Endothelial cell of hepatic sinusoid (primary cell): ENCODE measurements around the gene LDB2.

Experiments
- in situ Hi-C: cut with HindIII; loops from 2 replicates; pipeline ENCODE4 v1.10.0; 2017; ENCODE audit warnings: low sequenced_read_pairs

LDB2 gene

GRCh38 chr4:16887887-16888286 is 10.6 kb downstream of the LDB2 start:
- in situ Hi-C loops = no loop called here

GRCh38 chr4:16884673-16885460 is 13.6 kb downstream of the LDB2 start:
- in situ Hi-C loops = no loop called here

GRCh38 chr4:16883806-16884205 is 14.6 kb downstream of the LDB2 start:
- in situ Hi-C loops = no loop called here

GRCh38 chr4:16881151-16881884 is 17.1 kb downstream of the LDB2 start:
- in situ Hi-C loops = no loop called here

- in situ Hi-C loops = no loop called here
Measured at GRCh38 chr4:16875487-16875886, 23.0 kb downstream of the LDB2 start.

GRCh38 chr4:16869594-16870245 is 28.7 kb downstream of the LDB2 start:
- in situ Hi-C loops = no loop called here

GRCh38 chr4:16868674-16869073 is 29.8 kb downstream of the LDB2 start:
- in situ Hi-C loops = no loop called here

- in situ Hi-C loops = no loop called here
Measured at GRCh38 chr4:16867827-16868226, 30.6 kb downstream of the LDB2 start.

- in situ Hi-C loops = no loop called here
Measured at GRCh38 chr4:16866974-16867373, 31.5 kb downstream of the LDB2 start.

- in situ Hi-C loops = no loop called here
Measured at GRCh38 chr4:16865897-16866283, 32.6 kb downstream of the LDB2 start.

GRCh38 chr4:16865209-16865896 is 33.1 kb downstream of the LDB2 start:
- in situ Hi-C loops = no loop called here

- in situ Hi-C loops = no loop called here
Measured at GRCh38 chr4:16864199-16864598, 34.2 kb downstream of the LDB2 start.

GRCh38 chr4:16862697-16863096 is 35.7 kb downstream of the LDB2 start:
- in situ Hi-C loops = no loop called here

GRCh38 chr4:16860516-16860915 is 37.9 kb downstream of the LDB2 start:
- in situ Hi-C loops = no loop called here

GRCh38 chr4:16859031-16859430 is 39.4 kb downstream of the LDB2 start:
- in situ Hi-C loops = no loop called here

- in situ Hi-C loops = no loop called here
Measured at GRCh38 chr4:16858275-16858752, 40.1 kb downstream of the LDB2 start.

- in situ Hi-C loops = no loop called here
Measured at GRCh38 chr4:16857425-16857824, 41.0 kb downstream of the LDB2 start.

- in situ Hi-C loops = no loop called here
Measured at GRCh38 chr4:16853640-16854039, 44.8 kb downstream of the LDB2 start.

- in situ Hi-C loops = no loop called here
Measured at GRCh38 chr4:16852644-16853043, 45.8 kb downstream of the LDB2 start.

GRCh38 chr4:16852228-16852627 is 46.2 kb downstream of the LDB2 start:
- in situ Hi-C loops = no loop called here

GRCh38 chr4:16846540-16847117 is 51.8 kb downstream of the LDB2 start:
- in situ Hi-C loops = no loop called here
